NAMALWA (cell line): ENCODE data around the gene MAPK11.
"Not testable (repeated sequence)": the region's sequence is repeated elsewhere in the genome, so short reads cannot be mapped to it uniquely, and the experiment has no call there.

ENCODE experiments used
- DNase-seq: peaks from one replicate; pipeline ENCODE4 v3.0.0-alpha.2; 2015; ENCODE audit warnings: low spot score

MAPK11 gene

GRCh38 chr22:50276143-50276542, 6.0 kb upstream of the MAPK11 start:
- peak; percentile 91 for DNase-seq

DNA sequence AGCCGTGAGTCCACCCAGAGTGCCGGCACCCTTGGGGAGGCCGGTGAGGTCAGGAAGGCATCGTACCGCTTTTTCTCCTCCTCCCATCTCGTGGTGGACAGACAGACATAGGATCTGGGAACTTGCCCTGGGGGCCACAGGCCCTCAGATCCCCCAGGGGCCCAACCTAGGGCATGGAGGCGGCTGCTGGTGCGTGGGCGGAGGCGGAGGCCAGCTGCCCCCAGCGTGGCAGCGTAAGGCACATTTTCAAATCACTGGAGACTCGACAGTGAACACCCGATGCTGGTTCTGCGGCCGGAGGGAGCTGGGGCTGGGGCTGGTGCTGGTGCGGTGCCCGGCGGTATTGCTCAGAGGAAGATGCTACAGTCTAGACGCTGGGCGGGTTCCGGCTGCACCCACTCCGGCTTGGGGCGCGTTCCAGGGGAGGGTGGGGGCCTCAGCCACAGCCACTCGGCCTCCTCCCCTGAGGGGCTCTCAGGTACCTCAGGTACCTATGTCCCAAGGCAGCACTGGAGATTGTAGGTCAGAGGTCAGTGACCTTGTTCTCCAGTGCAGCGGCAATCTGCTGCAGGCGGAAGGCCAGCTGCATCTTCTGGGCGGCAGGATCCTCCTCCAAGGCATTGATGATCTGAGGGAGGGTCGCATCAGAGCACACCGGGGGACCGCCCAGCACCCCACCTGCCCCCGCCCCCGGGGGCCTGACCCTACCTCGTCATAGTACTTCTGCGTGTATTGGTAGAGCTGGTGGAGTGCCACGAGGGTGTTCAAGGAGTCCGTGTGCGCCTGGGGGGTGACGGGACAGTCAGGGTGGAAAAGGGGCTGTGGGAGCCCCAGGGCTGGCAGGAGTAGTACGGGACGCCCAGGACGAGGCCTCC, 5.2 kb upstream of the MAPK11 start:
- no peak for DNase-seq

DNA sequence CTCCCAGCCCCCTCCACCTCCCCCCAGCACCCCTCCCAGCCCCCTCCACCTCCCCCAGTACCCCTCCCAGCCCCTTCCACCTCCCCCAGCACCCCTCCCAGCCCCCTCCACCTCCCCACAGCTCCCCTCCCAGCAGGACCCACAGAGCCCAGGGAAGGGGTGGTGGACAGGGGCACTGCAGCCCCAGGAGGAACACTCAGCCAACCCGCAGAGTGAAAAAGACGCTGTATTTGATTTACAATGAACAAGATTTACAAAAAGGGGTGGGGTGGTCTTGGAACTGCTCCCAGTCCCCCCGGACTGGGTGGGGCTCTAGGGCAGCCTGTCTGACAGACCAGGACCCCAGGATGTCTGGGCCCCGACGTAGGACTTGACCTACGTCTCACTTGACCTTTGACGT, 4.6 kb upstream of the MAPK11 start:
- no peak for DNase-seq

- DNase-seq = peak; percentile 73
These were observed 4.1 kb upstream of the MAPK11 start for GRCh38 chr22:50274311-50274710.

DNA sequence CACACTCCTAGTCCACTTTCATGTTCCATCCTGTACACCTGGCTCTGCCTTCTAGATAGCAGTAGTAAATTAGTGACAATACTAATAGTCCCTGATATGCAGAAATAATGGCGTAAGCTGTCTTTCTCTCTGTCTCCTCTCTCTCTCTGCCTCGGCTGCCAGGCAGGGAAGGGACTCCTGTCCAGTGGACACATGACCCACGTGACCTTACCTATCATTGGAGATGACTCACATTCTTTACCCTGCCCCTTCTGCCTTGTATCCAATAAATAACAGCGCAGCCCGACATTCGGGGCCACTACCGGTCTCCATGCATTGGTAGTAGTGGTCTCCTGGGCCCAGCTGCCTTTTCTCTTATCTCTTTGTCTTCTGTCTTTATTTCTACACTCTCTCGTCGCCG, 3.6 kb upstream of the MAPK11 start:
- DNase-seq = not testable (repeated sequence)

DNA sequence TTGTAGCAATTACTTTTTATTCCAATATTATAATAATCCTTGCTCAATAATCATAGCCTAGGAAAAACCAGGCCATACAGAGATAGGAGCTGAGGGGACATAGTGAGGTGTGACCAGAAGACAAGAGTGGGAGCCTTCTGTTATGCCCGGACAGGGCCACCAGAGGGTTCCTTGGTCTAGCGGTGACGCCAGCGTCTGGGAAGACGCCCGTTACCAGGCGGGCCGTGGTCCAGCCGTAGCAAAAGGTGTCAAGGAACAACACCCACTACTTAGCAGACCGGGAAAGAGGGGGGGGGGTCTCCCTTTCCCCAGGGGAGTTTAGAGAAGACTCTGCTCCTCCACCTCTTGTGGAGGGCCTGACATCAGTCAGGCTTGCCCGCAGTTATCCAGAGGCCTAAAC, 3.2 kb upstream of the MAPK11 start:
- DNase-seq = not testable (repeated sequence)

- no peak for DNase-seq
These were observed 2.0 kb upstream of the MAPK11 start for GRCh38 chr22:50272044-50272802.

GRCh38 chr22:50271519-50271970, 1.4 kb upstream of the MAPK11 start:
- peak; percentile 65 for DNase-seq

DNA sequence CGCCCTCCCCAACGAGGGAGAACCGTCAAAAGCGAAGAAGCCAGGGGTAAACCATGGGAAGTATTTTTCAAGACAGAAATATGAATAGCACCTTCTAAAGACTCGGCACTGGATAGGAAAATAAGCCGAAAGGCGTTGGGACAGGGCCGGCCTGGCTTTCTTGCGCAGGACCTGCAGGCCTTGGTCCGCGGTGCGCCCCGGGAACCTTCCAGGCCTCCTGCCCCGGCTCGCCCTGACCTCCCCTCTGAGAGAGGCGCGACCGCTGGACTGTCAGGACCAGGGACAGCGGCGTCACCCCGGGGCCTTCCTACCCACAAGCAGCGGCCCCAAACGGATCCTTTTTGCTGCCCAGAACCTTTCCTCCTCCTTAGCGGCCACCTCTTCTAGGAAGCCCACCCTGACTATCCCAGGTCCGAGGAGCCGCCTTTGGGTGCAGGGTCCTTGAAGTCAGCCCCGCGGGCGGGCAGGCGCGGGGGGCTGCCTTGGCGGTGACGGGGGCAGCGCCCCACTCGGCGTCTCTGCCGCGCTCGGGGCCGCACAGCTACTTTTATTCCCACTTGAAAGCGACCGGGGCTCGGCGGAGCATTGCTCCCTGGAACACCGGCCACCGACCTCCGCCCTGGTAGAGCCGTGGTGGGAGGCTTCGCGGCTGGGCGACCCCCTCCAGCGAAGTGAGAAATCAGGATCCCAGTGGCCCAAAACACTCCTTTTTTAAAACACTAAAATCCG, 650 bp upstream of the MAPK11 start:
- DNase-seq = peak; percentile 54

DNA sequence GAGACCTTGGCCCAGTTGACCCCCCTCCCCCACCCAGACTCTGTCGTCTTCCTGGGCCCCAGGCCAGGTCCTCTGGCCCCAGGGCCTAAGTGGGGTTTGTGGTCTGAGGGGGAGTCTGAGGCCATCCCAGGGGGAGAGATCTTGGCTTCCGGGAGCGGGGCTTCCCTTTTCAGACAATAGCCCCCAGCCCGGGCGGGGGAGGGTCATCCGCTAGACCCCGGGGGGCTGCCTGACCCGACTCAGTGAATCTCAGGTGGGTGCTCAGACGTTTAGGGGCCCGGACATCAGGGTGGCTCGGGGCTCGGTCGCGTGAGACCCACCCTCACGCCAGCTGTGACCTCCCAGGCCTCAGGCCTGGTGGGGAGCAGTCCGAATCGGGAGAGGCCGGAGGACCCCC, 609 bp downstream of the MAPK11 start:
- no peak for DNase-seq

- no peak for DNase-seq
These were observed 1.5 kb downstream of the MAPK11 start for GRCh38 chr22:50268655-50269113.

GRCh38 chr22:50267591-50268390, 2.4 kb downstream of the MAPK11 start:
- no peak for DNase-seq

DNA sequence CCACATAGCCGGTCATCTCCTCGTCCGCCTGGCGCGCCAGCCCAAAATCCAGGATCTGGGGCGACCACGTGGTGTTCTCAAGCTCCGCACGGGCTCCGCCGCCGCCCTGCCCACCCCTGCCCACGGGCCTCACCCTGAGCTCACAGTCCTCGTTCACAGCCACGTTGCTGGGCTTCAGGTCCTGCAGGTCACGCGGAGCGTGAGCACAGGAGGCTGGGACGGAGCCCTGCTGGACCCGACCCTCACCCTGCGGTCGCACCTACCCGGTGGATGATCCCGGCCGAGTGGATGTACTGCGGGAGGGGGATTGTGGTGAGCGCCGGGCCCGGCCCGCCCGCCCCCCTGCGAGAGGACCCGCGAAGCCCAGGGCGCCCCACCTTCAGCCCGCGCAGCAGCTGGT, 3.2 kb downstream of the MAPK11 start:
- no peak for DNase-seq

DNA sequence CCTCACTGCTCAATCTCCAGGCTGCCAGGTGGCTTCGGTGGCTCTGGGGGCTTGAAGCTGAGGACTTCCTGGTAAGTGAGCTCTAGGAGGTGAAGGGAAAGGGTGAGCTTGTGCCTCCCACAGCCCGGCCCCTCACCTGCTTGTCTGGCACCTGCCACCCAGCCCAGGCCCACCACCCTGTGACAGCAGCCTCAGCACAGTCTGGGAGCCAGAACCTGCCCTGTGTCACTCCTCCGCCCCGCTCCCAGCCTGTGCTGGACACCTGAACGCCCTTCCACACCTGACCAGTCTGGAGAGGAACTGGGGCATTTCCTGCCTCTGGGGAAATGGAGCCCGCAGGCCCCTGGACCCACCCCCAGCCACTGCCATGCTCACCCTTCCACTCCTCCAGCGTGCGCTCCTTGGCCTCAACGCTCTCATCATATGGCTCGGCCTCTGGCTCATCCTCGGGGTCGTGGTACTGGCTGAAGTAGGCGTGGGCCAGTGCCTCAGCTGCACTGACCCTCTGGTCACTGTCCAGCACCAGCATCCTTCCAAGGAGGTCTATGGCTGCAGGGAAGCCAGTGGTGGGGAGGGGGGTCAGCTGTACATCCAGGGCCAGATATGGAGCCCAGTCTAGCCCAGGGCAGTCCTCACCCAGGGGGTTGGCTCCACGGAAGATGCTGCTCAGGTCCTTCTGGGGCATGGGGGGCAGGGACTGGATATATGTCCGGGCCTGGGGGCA, 5.1 kb downstream of the MAPK11 start:
- peak; percentile 48 for DNase-seq

GRCh38 chr22:50264104-50264745, 6.0 kb downstream of the MAPK11 start:
- DNase-seq = peak; percentile 28

- no peak for DNase-seq
These were observed 7.1 kb downstream of the MAPK11 start for GRCh38 chr22:50262973-50263617.

GRCh38 chr22:50262460-50262911, 7.7 kb downstream of the MAPK11 start:
- DNase-seq = peak; percentile 72

- DNase-seq = peak; percentile 48
These were observed 8.3 kb downstream of the MAPK11 start, which contains the start of gene MAPK12 for GRCh38 chr22:50261615-50262459. MAPK12 (minus strand) TSS chr22:50261683; CDS start chr22:50261509, 174 bp downstream.
